ENCODE results near the gene ATXN7L1. TPM values are rescaled to one million over a fixed set of nuclear protein-coding genes. Genes with fewer than 3 reads are reported as not detected.

The ATXN7L1 gene
- total RNA-seq, 2 donors from 2014 or later = 1.7 to 3.2 TPM

- no peak overlapping the region for H3K27ac ChIP-seq
These were observed 220.7 kb downstream of the ATXN7L1 start for GRCh38 chr7:105655500-105656380.

GRCh38 chr7:105655067-105655466 is 221.3 kb downstream of the ATXN7L1 start:
- no peaks in the 10 kb centered on the region for H3K9me3 ChIP-seq
- no peaks in the 10 kb centered on the region for H3K27me3 ChIP-seq
- H3K4me3 ChIP-seq = no peak overlapping the region
- TF ChIP-seq CTCF (IDR thresholded peaks at IDR 0.05) = no peak
- peaks cover 0 to 16% of the 10 kb centered on the region in 2 donors for H3K4me1 ChIP-seq
- no peaks in the 10 kb centered on the region for H3K36me3 ChIP-seq
- DNase-seq (ENCODE audit: low spot score) = no peak
- H3K27ac ChIP-seq = no peak overlapping the region

More at GRCh38 chr7:105655500-105656380, 220.7 kb downstream of the ATXN7L1 start:
- DNase-seq (ENCODE audit: low spot score) = no peak
- Histone ChIP-seq H3K4me1 (peaks cover 0 to 16% of the 10 kb centered on the region in 2 donors), H3K9me3 (no peaks in the 10 kb centered on the region), H3K27me3 (no peaks in the 10 kb centered on the region), H3K36me3 (peaks cover under 1% of the 10 kb centered on the region), H3K4me3 (no peak overlapping the region)
- no peak for TF ChIP-seq CTCF (IDR thresholded peaks at IDR 0.05)

GRCh38 chr7:105654095-105654686 is 222.2 kb downstream of the ATXN7L1 start:
- no peak for TF ChIP-seq CTCF (IDR thresholded peaks at IDR 0.05)
- H3K27me3 ChIP-seq = no peaks in the 10 kb centered on the region
- no peak overlapping the region for H3K27ac ChIP-seq

GRCh38 chr7:105653441-105654005 is 222.9 kb downstream of the ATXN7L1 start:
- H3K27ac ChIP-seq = no peak overlapping the region
- peaks cover 0 to 31% of the 10 kb centered on the region in 2 donors for H3K4me1 ChIP-seq
- no peaks in the 10 kb centered on the region for H3K27me3 ChIP-seq
- H3K9me3 ChIP-seq = no peaks in the 10 kb centered on the region
- H3K36me3 ChIP-seq = no peaks in the 10 kb centered on the region
- no peak overlapping the region for H3K4me3 ChIP-seq
- DNase-seq (ENCODE audit: low spot score) = no peak
- TF ChIP-seq CTCF (IDR thresholded peaks at IDR 0.05) = no peak

More at GRCh38 chr7:105654095-105654686, 222.2 kb downstream of the ATXN7L1 start:
- Histone ChIP-seq H3K36me3 (no peaks in the 10 kb centered on the region), H3K9me3 (no peaks in the 10 kb centered on the region), H3K4me3 (no peak overlapping the region), H3K4me1 (peaks cover 0 to 24% of the 10 kb centered on the region in 2 donors)
- DNase-seq (ENCODE audit: low spot score) = no peak

- no peaks in the 10 kb centered on the region for H3K9me3 ChIP-seq
- DNase-seq (ENCODE audit: low spot score) = peak; percentile 83
- no peaks in the 10 kb centered on the region for H3K27me3 ChIP-seq
- peaks cover 0 to 35% of the 10 kb centered on the region in 2 donors for H3K4me1 ChIP-seq
- no peak overlapping the region for H3K4me3 ChIP-seq
- H3K27ac ChIP-seq = no peak overlapping the region
- TF ChIP-seq CTCF (IDR thresholded peaks at IDR 0.05) = peak; percentile 75 to 93
- no peaks in the 10 kb centered on the region for H3K36me3 ChIP-seq
These were observed 223.9 kb downstream of the ATXN7L1 start for GRCh38 chr7:105652359-105652993.

Data from right atrium auricular region (tissue), 2 donors.